NCI-H82 (cell line): ENCODE results near the gene RAB40C.
A peak's percentile ranks its signal among the peaks of the same experiment; 100 is the strongest.

ENCODE experiments used
- DNase-seq: peaks from one replicate; lab custom pipeline; 2025; lab: John Stamatoyannopoulos, UW

The RAB40C gene, protein sequence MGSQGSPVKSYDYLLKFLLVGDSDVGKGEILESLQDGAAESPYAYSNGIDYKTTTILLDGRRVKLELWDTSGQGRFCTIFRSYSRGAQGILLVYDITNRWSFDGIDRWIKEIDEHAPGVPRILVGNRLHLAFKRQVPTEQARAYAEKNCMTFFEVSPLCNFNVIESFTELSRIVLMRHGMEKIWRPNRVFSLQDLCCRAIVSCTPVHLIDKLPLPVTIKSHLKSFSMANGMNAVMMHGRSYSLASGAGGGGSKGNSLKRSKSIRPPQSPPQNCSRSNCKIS

DNA sequence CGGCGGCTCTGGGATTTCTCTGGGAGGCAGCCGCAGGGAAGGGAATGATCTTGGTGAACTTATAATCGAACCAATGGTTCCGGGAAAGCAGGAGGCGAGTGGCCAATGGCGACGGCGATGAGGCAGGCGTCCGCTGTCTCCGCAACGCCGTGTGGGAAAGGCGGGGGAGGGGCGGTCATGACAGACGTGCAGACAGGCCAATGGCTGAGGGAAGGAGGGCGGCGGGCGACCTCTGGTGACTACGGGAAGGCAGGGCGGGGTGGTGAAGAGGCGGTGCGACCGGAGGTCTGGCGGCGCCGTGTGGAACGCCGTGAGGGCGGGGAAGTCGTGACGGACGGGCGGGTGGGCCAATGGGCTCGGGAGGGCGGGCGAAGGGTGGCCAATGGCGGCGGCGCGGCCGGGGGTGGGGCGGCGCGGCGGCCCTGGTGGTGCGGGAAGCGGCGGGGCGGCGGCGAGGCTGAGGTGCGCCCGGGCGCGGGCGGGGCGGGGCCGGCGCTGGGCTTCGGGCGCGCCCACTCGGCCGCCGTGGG lies at the start of gene RAB40C:
TSS of gene RAB40C (plus strand) at position 409 of the 530 bp plus-strand sequence. CDS start 226 bp downstream, outside the sequence.
- DNase-seq = peak; percentile 99

DNA sequence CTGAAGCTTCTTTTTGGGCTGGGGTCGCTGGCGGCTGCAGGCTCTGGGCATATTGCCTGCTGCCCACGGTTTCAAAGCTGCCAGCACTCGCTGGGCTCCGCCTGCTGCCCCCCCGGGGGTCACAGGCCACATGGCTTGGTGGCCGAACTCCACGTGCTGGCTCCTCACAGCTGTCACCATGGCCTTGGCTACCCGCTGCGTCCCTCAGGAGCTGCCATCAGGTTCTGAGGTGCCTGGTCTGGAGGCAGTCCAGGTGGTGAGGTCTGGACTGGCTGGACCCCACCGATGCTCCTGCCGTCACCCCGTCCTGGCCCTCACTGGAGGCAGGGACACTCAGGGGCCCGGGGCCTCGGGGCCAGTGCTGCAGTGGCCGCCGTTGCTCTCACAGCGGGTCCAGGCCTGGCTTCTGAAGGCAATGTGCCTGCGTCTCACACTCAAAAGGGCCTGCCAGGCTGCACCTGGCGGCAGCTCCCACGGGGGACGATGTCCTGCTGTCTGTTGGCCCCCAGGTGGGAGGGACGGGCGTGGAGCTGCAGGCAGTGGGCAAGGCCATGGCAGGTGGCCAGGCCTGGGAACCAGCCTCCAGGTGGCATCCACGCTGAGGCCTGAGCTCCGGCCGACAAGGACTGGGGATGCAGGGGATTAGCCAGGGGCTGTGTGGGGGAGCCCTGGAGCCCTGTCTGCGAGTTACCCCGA lies 49.1 kb upstream of the RAB40C start:
- DNase-seq = no peak

DNA sequence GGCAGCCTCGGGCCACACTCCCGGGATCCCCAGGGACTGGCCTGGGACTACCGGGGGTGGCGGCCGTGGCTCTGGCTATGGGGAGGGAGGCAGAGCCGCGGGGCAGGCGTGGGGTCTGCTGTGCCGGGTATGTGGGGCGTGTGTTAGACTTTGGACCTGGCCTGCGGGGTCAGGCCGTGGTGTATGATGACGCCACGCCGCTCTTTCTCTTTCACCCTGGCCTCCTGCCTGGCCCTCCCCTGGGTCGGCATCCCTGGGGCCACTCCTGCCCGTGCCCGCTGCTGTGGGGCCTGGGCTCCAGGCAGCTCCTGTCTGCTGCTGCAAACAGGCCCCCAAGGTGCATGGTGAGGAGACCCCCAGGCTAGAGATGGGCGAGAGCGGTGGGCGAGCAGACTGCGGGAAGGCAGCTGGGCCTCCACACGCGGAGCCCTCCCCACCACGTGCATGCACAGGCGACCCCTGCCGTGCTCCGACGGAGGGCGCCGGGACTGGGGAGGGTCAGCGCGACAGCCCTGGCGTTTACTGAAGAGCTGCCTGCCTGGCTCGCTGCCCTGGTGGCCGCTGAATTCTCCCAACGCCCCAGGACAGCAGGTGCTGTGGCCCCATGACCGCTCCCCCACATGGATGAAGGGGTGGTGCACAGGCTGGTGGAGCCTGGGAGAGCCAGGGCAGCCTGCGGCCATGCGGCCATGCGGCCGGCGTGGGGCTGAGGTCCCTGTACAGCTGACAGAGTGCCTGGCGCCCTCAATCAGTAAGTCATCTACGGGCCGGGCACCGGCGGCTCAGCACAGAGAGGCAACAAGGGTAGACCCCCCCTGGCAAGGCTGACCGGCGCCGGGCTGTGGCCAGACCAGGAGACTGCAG lies 46.3 kb upstream of the RAB40C start:
- DNase-seq = no peak

DNA sequence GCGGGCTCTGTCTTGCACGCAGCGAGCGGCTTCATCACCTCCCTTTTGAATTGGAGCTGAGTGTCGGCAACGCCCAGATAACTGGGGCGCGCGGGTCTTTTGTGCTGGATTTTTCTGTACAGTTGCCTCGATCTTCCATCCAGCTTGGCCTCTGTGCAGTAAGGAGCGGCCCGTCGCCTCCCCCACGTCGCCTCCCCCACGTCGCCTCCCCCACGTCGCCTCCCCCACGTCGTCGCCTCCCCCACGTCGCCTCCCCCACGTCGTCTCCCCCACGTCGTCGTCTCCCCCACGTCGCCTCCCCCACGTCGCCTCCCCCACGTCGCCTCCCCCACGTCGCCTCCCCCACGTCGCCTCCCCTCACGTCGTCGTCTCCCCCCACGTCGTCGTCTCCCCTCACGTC lies 45.3 kb upstream of the RAB40C start:
- no peak for DNase-seq

DNA sequence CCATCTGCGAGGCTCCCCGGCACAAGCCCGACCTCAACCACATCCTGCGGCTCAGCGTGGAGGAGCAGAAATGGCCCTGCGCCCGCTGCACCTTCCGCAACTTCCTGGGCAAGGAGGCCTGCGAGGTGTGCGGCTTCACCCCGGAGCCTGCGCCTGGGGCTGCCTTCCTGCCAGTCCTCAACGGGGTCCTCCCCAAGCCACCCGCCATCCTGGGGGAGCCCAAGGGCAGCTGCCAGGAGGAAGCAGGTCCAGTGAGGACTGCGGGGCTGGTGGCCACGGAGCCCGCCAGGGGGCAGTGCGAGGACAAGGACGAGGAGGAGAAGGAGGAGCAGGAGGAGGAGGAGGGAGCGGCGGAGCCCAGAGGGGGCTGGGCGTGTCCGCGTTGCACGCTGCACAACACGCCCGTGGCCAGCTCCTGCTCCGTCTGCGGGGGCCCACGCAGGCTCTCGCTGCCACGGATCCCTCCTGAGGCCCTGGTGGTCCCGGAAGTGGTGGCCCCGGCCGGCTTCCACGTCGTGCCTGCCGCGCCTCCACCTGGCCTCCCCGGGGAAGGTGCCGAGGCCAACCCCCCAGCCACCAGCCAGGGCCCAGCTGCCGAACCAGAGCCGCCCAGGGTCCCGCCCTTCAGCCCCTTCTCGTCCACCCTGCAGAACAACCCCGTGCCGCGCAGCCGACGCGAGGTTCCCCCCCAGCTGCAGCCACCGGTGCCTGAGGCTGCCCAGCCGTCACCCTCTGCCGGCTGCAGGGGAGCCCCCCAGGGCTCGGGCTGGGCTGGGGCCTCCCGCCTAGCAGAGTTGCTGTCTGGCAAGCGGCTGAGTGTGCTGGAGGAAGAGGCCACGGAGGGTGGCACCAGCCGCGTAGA lies 42.7 kb upstream of the RAB40C start:
- peak; percentile 69 for DNase-seq

DNA sequence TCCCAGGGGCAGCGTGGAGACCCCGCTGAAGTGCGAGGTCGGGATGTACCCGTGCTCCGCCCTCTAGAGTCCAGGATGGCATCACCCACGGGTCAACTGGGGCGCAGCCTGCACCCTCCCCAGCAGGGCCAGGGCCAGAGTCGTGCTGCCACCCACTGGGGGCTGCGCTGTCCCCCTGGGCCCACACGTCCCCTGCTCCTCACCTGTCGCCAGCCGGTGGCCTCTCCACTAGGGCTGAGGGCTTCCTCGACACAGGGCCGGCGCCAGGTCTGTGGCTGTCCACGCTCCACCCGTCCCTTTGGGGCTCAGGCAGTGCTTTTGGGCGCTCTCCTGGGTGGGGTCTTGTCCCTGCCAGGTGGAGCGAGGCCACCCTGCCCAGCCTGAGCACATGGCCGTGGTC lies 41.3 kb upstream of the RAB40C start:
- no peak for DNase-seq

DNA sequence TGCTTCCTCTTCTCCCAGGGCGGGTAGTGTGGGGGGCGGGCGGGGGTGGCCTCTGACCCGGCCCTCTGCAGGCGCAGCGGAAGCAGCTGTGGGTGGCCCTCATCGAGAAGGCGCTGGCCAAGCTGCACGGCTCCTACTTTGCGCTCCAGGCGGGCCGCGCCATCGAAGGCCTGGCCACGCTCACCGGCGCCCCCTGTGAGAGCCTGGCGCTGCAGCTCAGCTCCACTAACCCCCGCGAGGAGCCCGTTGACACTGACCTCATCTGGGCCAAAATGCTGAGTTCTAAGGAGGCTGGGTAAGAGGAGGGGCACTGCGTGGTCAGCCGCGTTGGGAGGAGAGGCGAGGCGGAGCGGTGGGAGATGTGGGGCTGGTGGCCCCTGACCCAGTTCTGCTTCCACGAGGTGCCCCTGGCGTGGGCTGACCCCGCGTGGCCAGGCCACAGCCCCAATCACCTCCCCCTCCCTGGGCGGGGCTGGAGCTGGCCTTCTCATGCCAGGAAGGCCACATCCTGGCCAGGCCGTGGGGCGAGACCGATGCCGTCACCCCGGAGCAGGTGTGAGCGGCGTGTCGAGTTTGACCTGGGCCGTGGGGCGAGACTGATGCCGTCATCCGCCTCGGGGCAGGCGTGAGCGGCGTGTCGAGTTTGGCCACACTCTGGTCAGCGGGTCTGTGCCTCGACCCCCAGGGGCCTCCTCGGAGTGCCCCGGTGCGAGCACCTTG lies 40.2 kb upstream of the RAB40C start:
- DNase-seq = no peak

DNA sequence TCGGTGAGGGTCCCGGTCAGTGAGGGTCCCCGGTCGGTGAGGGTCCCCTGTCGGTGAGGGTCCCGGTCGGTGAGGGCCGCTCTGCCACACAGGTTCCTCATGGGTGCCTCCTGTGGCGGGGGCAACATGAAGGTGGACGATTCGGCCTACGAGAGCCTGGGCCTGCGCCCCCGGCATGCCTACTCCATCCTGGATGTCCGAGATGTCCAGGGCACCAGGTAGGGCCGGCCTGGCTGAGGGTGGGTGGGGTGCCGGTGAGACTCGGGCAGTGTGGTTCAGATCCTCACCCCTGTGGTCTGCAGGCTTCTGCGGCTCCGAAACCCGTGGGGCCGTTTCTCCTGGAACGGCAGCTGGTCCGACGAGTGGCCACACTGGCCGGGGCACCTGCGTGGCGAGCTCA lies 38.7 kb upstream of the RAB40C start:
- no peak for DNase-seq

DNA sequence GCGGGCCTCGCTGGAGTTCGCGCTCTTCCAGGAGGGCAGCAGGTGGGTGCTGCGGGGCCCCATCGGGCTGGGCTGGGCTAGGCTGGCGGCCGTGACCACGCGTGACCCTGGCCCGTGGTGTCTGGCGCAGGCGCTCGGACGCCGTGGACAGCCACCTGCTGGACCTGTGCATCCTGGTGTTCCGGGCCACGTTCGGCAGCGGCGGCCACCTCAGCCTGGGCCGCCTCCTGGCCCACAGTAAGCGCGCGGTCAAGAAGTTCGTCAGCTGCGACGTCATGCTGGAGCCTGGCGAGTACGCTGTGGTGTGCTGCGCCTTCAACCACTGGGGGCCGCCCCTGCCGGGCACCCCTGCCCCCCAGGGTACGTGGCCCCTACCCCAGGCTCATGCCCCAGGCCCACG lies 37.7 kb upstream of the RAB40C start:
- DNase-seq = no peak

DNA sequence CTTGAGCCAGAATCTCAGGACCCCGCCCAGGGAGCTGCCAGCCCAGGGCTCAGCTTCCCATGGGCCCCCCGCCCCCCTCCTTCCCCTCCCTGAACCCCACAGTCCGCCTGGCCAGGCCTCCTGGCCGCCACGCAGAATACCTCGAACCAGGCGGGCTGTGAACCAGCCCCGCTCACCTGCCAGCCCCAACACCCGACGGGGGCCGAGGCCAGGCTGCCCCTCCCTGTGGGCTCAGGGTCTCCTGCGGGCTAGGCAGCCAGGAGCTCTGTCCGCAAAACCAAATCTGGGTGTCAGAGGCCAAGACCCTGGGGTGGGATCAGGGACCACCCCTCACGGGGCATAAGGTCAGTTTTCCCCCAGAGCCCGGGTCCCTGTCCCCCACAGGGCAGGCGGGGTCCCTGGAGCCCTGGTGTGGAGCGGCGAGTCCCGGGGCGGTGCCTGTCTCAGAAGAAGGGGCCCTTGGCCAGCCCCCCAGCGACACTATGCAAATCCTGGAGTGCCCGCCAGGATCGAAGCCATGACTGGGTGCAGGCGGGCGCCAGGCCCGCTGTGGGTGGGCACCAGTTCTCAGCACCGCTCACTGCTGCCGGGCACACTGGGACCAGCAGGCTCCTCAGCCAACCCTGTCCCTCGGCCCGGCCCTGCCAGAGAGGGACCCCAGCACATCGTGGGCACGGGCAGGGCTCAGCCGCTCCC lies 36.1 kb upstream of the RAB40C start:
- DNase-seq = no peak

DNA sequence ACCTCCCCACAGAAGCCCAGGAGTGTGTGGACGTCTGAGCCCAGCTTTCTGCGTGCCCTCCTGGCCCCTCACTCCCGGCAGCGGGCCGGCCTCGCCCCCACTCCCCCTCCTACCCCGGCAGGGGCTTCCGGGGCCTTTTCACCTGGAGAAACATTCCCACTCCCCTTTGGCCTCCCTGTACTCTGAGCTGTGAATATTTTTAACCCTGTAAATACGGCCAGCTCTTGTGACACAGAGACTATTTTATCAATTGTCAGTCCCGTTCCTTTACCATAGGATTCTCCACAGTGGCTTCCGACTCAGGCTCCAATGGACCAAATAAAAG lies 35.6 kb upstream of the RAB40C start:
- DNase-seq = no peak

DNA sequence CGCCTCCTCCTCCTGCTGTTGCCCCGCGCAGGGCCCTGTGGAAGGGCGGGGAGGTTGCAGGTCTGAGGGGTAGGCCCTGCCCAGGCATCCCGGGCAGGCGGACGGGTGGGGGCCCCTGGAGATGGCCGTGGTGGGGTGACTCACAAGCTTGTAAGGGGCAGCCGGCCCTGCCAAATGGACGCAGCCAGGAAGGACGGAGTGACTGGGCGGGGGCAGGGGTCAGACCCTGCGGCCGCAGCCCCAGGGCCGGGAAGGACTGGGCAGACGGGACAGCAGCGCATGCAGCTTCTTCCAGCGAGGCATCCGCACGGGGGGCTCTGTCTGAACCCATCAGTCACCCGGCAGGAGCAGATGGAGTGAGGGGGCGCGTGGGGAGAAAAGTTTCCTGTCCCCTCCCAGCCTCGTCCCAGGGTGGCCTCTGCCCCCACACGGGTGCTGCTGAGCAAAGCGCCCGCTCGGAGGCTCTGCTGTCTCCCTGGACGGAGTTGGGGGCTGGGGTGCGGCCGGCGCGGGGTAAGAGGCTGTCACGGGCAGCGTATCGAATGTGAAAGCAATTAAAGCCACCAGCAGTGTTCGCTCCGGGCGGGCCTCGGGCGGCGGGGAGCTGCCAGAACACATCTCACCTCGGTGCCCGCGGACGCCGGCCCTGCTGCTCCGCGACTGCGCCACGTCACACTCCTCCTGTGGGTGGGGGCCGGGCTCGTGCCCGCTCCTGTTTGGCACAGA lies 35.1 kb upstream of the RAB40C start:
- DNase-seq = peak; percentile 23

DNA sequence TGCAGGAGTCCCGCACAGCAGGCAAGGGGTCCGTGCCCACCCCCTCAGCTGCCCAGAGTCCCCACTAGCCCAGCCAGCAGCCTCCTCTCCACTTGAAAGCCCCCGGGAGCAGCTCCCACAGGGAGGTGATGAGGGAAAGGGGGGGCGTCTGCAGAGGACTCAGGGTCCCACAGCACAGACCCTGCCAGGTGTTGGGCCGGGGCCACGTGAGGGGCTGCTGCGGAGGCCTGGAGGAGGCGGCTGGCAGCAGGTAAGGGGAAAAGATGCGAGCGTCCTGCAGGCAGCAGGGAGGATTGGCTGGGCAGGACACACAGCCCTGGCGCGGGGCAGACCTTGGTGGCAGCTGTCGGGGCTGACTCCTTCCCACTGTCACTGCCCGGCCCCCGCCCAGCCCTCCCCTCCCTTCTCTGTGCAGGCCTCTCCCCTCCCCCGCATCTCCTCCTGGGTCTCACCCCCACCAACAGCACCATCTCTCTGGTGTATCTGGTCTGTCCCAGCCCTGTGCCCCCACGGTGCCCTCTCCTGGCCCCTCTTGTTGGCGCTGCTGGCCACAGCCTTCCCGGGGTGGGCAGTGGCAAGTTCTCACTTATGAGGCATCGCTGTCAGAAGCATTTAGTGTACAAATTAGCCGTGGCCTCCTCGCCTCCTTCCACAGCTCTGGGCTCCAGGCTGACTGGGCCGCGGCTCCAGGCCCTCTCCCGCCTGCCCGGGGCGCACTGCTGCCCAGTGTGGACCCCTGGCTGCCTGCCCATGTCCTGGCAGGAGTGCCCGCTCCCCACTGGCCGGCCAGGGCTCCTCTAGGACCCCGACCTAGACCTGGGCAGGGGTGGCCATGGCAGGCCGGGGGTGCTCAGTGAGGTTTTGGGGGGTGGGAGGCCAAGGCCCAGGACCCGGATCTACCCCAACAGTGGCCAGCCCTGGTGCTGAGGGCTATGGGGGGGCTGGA lies 34.1 kb upstream of the RAB40C start:
- DNase-seq = peak; percentile 55

DNA sequence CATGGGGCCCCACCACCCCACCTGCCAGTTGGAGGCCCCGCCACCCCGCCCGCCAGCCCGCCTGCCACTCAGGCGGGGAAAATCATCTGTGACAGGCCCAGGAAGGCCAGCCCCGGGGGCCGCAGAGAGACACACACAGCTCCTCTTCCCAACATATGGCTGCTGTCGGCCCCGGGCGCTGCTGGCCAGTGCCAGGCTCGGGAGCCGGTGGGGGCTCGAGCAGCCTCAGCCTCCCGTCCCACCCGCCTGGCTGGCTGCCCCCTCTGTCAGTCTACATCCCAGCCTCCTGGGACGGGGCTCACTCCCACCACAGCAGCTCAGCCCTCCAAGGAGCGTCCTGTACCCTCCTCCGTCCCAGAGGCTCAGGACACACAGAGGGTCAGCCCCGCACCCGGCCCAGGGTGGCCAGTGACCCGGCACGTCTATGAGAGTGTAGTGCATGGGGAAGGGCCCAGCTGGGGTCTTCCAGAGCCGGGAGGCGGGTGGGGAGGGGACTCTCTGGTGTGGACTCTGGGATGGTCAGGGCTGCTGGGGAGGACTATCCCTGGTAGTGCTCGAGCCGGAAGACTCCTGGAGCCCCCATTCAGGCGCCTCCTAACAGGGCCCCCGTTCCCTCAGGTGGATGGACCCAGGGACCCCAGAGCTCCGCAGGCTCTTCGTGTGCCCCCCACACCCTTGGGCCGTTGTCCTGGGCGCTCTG lies 33.2 kb upstream of the RAB40C start:
- DNase-seq = peak; percentile 35

DNA sequence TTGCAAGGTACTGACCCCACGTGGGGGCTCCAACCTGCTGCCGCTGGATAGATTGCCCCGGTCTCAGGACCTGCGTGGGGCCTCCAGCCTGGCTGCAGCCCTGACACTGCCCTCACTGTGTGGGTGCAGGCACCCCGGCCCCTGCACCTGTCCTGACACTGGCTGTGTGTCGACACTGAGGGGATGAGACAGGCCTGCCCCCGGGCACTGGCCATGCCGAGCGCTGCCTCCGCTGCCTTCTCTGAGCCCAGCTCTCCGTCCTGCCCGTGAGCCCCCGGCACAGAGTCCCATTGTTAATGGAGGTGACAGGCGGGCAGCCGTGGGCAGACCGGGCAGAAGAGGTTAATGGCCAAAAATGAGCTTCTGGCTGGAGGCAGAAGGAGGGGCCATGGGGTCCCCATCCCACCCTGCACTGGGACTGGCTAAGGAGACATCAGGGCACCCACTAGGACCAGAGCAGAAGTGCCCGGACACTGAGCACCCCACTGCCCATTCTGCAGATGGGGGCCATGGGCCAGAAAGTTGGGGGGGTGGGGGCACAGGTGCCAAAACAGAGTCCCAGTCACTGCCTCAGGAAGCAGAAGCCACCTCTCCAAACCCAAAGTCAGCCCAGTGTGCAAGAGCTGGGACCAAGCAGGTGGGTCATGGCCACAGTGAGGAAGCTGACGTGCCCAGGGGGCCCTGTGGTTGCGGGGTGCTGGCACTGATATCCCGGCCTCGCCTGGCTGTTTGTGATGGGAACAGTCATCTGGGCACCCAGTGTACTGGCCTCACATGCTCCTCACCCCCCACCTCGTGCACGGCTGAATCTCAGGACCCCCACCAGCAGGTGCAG lies 32.2 kb upstream of the RAB40C start:
- no peak for DNase-seq

DNA sequence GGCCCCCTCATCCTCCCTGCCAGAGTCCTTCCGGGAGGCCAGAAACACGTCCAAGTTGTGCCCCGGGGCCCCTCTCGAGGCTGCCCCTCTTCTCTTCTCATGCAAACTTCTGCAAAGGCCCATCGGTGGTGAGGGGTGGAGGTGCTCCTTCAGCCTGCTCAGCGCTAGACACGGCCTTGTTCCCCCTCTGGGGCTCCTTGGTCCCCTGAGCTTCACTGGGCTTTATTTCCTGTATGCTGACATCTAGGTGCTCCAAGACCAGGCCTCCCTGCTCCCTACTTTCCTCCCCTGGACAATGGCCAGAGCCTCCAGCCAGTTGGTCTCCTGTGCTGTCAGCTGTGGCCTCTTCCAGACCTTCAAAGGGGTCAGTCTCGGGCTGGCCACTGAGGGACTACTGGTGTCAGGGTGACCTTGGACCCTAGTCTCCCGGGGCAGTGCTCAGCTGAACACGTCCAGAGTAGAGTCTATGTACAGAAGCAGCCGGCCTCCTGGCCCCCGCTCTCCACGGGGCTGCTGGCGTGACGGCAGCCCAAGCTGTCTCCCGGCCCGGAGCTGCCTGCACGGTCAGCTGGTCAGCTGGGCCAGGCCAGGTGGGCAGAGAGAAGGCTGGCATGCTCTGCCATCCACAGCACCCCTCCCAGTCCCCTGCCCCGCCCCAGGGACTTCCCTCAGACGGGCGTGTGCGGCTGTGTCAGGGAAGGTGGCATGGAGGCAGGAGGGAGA lies 31.4 kb upstream of the RAB40C start:
- DNase-seq = no peak
